T-helper 1 cell (primary cell): ENCODE measurements around the gene RAB6D.
A peak's percentile ranks its signal among the peaks of the same experiment; 100 is the strongest.
"Not testable (repeated sequence)": the region's sequence is repeated elsewhere in the genome, so short reads cannot be mapped to it uniquely, and the experiment has no call there.

Source experiments
- DNase-seq, 5 donors: peaks; one replicate each; pipeline ENCODE4 v3.0.0-alpha.2; 2012 to 2020

The RAB6D gene

GRCh38 chr2:131365452-131365851 lies 1.5 kb upstream of the RAB6D start:
- DNase-seq, result no peak

GRCh38 chr2:131363213-131363612 lies 755 bp downstream of the RAB6D start:
- DNase-seq, result peak in 1 of 5 donors; percentile 18

GRCh38 chr2:131361773-131362172 lies 2.2 kb downstream of the RAB6D start:
- not testable (repeated sequence) for DNase-seq

- not testable (repeated sequence) for DNase-seq
Observed at GRCh38 chr2:131353167-131353697, 10.7 kb downstream of the RAB6D start.

- no peak for DNase-seq
Observed at GRCh38 chr2:131349021-131349420, 14.9 kb downstream of the RAB6D start.

- not testable (repeated sequence) for DNase-seq
Observed at GRCh38 chr2:131347035-131347434, 16.9 kb downstream of the RAB6D start.

GRCh38 chr2:131339307-131339706 lies 24.7 kb downstream of the RAB6D start:
- DNase-seq, result not testable (repeated sequence)

GRCh38 chr2:131335319-131335718 lies 28.6 kb downstream of the RAB6D start:
- peak in 1 of 5 donors; percentile 0 for DNase-seq

GRCh38 chr2:131332709-131333108 lies 31.3 kb downstream of the RAB6D start:
- not testable (repeated sequence) for DNase-seq

- not testable (repeated sequence) for DNase-seq
Observed at GRCh38 chr2:131331000-131331399, 33.0 kb downstream of the RAB6D start.

GRCh38 chr2:131322209-131322608 lies 41.8 kb downstream of the RAB6D start:
- DNase-seq, result no peak

GRCh38 chr2:131321344-131321743 lies 42.6 kb downstream of the RAB6D start:
- not testable (repeated sequence) for DNase-seq

- DNase-seq, result not testable (repeated sequence)
Observed at GRCh38 chr2:131311001-131311400, 53.0 kb downstream of the RAB6D start.
